GM18507 (cell line): ENCODE measurements around the gene SMOC1.

Source experiments
- DNase-seq: peaks from one replicate; pipeline ENCODE4 v3.0.0; 2011; ENCODE audit warnings: low read depth; ENCODE audit not compliant: insufficient read length; ENCODE audit errors: extremely low spot score
- FAIRE-seq: peaks from 2 replicates; lab custom pipeline; 2011; peaks lifted over from hg19 to GRCh38; lab: Jason Lieb, UNC

SMOC1 gene

GRCh38 chr14:69879175-69880043 lies at the start of gene SMOC1:
SMOC1 (plus strand) TSS chr14:69879416; CDS start chr14:69879679, 263 bp downstream.
- FAIRE-seq (no peak), DNase-seq (peak; percentile 29)

- no peak for FAIRE-seq
- no peak for DNase-seq
Measured at GRCh38 chr14:69838881-69839416, 40.3 kb upstream of the SMOC1 start.

- DNase-seq = no peak
- FAIRE-seq = no peak
Measured at GRCh38 chr14:69839661-69840060, 39.6 kb upstream of the SMOC1 start.

DNA sequence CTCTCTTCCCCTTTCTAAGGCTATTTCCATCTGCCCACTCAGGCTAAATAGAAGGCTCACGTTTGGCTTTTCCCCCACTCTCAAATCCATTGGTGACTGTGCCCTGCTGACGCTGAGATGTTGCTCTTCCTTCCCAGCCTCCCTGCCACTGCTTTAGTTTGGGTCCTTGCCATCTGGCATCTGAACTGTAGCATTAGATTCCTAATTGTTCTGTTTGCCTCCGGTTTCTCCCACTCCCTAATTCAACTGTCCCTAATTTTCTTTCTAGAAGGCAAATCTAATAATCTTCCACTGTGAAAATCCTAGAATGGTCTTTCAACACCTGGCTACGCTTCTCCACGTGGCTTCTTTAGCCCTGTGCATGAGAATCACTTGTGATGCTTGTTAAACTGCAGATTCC lies 37.6 kb upstream of the SMOC1 start:
- DNase-seq (no peak), FAIRE-seq (no peak)

DNA sequence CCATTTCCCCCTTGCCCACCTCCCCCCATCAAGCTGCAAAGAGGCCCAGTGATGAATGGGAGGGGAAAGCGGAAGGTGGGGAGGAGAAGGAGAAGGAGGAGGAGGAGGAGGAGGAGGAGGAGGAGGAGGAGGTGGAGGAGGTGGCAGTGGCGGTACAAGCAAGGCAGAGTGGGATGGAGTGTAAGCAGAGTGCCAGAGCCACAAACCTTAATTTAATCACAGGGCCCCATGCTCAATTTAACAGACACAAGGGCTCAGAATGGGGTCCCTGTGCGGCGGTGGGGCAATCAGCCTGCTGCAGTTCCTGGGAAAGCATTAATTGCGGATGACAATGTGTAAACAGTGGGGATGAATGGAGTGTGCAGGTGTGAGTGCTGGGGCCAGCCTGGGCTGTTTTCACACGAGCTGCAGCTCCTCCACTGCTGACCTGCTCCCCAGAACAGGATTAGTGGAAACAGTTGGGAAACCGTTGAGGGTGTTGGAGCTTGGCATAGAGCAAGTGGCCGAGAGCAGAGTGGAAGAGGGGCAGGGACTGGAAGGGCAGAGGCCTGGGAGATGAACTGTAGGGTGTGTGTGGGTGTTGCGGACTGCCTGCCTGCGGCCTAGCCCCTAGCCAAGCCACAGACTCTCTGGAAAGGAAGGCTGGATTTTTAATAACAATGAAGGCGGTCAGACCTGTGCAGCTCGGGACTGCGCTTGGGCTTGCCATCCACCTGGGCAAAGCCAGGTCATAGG lies 36.4 kb upstream of the SMOC1 start:
- FAIRE-seq (no peak), DNase-seq (no peak)

DNA sequence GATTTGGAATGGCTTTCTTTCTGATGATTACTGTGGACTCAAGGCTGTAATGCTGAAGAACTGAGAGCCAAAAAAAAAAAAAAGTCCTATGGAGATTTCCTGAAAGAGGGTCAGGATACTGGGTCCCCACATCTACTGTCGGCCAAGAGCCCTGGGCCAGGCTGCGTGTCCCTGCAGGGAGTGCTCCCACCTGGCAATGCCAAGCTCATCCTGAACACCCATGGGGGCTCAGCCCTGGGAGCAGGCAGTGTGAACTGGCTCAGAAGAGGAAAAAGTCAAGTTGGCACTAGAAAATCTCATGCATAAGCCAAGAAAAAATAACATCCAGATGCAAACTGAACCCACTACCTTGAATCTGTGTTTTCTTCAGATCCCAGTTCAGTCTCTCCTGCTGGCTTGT lies 35.0 kb upstream of the SMOC1 start:
- no peak for DNase-seq
- FAIRE-seq = no peak

DNA sequence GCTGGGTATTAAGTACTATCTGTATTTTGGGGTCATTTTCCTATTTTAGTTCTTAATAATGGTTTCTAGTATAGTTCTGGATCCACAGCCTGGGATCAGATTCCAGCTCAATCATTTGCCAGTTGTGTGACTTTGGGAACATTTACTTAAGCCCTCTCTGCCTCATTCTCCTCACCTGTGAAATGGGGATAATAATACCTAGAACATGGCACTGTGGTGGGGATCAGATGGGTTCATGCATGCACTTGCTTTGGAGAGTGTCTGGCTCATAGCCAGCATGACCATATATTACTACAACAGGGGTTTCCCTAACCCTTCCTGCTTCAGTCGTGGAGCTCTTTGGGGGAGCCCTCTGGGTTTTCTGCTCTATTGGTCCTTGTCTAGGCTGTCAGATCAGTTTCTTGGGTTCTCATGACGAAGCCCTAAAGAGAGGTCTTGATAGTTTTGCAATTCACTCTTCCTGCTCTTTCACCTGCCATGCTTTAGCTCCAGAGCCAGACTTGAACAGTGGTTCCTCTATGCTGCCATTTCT lies 34.1 kb upstream of the SMOC1 start:
- DNase-seq (no peak), FAIRE-seq (no peak)

- FAIRE-seq = no peak
- no peak for DNase-seq
Measured at GRCh38 chr14:69845787-69846186, 33.4 kb upstream of the SMOC1 start.

DNA sequence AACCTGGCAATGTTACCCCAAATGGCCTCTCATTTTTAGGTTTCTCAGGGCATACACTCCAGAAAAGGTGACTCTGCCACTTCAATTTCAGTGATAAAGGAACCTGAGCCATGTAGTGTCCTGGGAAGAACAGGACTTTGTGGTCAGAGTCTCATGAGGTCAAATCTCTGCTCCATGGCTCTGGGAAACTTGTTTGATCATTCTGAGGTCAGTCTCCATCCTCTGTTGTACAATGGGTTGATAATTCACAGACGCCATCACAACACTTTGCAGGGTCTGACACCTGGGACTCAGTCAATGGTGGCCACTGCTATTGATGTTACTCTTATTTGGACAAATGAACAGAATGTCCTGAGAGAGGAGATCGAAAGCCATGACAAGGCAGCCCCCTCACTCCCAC lies 31.1 kb upstream of the SMOC1 start:
- DNase-seq = no peak
- no peak for FAIRE-seq

GRCh38 chr14:69848903-69849391 lies 30.3 kb upstream of the SMOC1 start:
- DNase-seq = no peak
- FAIRE-seq = no peak

DNA sequence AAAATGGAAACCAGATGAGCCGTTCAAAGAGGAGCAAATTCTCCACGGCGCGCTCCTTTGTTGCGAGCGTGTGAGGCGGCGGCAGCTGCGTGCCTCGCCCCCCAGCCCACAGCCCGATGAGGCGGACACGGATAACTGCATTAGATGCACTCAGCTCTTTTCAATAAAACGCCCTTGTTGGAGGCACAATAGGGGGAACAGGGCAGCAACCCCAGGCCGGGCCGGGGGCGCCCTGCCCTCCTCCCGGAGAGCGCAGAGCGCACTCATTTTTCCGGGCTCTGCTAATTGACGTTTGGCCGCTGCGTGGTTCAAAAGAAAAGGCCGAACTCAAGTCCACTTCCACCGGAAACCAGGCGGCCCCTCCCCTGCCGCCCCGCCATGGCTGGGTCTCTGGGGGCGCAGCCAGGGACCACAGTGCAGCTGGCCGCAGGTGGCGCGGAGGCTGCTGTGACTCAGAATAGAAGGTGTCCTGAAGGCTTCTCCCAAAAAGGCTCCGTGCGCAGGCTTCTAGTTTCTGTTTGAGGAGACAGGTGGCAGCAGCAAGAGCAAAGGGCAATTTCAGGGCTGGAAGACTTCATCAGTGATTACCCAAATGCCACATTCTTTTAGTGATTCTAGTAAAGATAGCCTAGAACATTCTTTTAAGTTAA lies 29.0 kb upstream of the SMOC1 start:
- DNase-seq = no peak
- no peak for FAIRE-seq

- no peak for FAIRE-seq
- DNase-seq = no peak
Measured at GRCh38 chr14:69850736-69851112, 28.5 kb upstream of the SMOC1 start.

- no peak for FAIRE-seq
Measured at GRCh38 chr14:69852531-69853321, 26.5 kb upstream of the SMOC1 start.

DNA sequence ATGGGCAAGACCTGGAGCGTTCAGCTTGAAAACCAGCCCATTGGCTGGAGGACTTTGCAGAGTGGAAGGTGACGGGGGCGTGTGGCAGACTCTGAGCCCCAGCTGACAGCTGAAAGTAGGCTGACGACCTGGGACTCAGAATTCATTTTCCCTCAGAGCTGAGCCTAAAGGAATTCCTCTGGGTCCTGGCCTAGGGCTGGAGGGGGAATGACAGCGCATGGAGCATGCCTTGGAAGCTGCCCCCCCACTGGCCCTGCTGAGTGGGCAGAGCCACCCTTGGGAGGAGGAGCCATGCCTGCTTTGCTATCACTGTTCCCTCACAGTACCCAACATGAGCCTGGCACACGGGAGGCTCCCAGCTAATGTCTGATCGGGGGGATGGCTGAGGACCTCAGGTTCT lies 25.4 kb upstream of the SMOC1 start:
- FAIRE-seq (no peak), DNase-seq (no peak)

More at GRCh38 chr14:69852531-69853321, 26.5 kb upstream of the SMOC1 start:
- DNase-seq = no peak

GRCh38 chr14:69854598-69854997 lies 24.6 kb upstream of the SMOC1 start:
- FAIRE-seq = no peak
- no peak for DNase-seq

DNA sequence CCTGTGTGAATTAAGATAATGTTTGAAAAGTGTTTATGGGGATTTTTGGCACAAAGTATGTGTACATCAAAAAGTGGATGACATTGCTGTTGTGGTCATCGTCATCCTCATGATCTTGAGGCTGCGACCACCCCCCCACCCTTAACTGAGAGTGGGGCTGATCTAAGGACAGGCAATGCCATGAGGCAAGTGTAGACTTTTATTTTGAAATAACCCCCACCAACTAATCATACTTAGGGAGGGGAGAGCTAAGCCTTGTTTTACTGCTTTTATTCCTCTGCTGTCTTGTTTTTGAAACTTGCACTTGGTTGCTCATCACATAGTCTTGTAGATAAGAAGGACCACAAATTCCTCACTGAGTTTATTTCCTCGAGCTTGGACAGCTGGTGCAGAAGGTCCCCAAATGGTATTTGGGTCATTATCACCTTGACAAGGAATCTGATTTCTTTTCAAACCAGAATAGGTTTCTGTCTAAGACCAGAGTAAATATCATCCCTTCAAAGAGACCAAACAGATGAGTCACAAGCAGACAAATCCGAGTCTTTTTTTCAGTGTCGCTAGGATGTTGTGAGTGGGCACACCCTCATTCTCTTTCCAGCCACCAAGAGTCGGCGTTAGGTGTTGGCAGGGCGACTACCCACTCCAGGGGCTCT lies 23.9 kb upstream of the SMOC1 start:
- DNase-seq = no peak

GRCh38 chr14:69858801-69859200 lies 20.4 kb upstream of the SMOC1 start:
- DNase-seq = no peak
- no peak for FAIRE-seq

More for the DNA sequence above, 23.9 kb upstream of the SMOC1 start:
- no peak for FAIRE-seq

DNA sequence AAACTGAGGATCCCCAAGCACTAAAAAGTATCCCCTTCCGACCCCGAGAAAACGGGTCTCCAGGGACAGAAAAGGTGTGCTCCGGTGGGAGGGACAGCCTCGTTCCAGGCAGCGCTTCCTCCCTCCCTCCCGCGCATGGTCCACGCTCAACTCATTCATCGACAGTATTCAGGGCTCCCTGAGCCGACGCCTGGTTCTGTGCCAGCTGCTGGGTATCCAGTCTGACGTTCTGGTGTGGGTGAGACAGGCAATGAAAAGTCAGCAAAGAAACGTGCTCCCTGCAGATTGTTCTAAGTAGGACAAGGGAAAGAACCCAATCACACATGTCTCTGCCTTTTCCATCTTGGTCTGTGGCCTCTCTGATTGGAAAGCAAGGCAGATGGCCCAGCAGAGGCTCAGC lies 19.6 kb upstream of the SMOC1 start:
- DNase-seq = no peak
- no peak for FAIRE-seq
